Mammary epithelial cell (primary cell): ENCODE data around the gene CLCA1.

Experiments used
- EZH2 ChIP-seq: IDR thresholded peaks from 2 replicates; pipeline ENCODE4 v1.6.1; 2012; ENCODE audit warnings: low read length, inconsistent platforms, borderline replicate concordance
- TF ChIP-seq, protein P1 (sequence below), 2 donors: IDR thresholded peaks in 1 of 2; conservative IDR thresholded peaks in 1 of 2; 2 replicates each; pipeline ENCODE4 v1.5.1; 2011 to 2012; ENCODE audit warnings: inconsistent platforms in 2 of 2, low read length in 2 of 2, mild to moderate bottlenecking in 2 of 2, control low read depth in 1 of 2, low read depth in 1 of 2; ENCODE audit not compliant: insufficient read depth in 1 of 2; ENCODE audit errors: extremely low read depth in 1 of 2

DNA sequence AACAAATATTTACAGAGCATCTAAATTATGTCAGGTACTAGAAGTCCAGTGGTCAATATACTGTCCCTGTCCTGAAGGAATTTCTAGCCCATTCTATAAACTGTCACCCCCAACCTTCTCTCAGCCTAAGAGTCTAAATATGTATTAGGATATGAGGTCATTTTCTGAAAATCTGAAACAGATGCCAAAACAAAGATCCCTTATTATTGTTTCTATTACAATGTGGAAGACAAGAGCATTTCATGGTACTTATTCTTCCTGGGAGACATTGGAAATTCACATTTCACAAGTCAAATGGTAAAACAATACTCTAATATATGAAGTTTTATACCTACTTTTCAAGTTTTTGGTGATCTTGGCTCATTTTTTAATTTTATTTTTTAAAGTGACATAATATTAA lies 2.6 kb downstream of the CLCA1 start:
- TF ChIP-seq, protein P1, sequence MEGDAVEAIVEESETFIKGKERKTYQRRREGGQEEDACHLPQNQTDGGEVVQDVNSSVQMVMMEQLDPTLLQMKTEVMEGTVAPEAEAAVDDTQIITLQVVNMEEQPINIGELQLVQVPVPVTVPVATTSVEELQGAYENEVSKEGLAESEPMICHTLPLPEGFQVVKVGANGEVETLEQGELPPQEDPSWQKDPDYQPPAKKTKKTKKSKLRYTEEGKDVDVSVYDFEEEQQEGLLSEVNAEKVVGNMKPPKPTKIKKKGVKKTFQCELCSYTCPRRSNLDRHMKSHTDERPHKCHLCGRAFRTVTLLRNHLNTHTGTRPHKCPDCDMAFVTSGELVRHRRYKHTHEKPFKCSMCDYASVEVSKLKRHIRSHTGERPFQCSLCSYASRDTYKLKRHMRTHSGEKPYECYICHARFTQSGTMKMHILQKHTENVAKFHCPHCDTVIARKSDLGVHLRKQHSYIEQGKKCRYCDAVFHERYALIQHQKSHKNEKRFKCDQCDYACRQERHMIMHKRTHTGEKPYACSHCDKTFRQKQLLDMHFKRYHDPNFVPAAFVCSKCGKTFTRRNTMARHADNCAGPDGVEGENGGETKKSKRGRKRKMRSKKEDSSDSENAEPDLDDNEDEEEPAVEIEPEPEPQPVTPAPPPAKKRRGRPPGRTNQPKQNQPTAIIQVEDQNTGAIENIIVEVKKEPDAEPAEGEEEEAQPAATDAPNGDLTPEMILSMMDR (conservative IDR thresholded peaks at IDR 0.05 in 1 of 2, IDR thresholded peaks at IDR 0.05 in 1 of 2; ENCODE audit: extremely low read depth in 1 of 2, insufficient read depth in 1 of 2, low read depth in 1 of 2, low read length in 2 of 2) = no peak
- no peak for TF ChIP-seq EZH2
